GM12878 (cell line): Measurements from ENCODE around the gene SPIB. TPM values are rescaled to one million over a fixed set of nuclear protein-coding genes. Genes with fewer than 3 reads are reported as not detected.

ENCODE experiments used
- ATAC-seq: fragments of 200-7000 bp; cut with Tn5 transposase; 3 replicates; pipeline ENCODE4 v1.9.1; 2020; ENCODE audit warnings: mild to moderate bottlenecking, moderate library complexity
- BruUV-seq: library from RNA; stranded (reverse); fragments of 400-500 nt; replicated peaks from 2 replicates; lab custom pipeline; 2021; lab: Mats Ljungman, UMichigan
- CTCF ChIA-PET: fragments of 300-600 bp; sonication (Branson Sonifier 250); formaldehyde crosslinking; extraction: SDS; loops from one replicate; lab custom pipeline; 2021; ENCODE audit warnings: inconsistent platforms; lab: Yijun Ruan, JAX
- POLR2A ChIA-PET: fragments of 350-600 bp; formaldehyde crosslinking; extraction: SDS; loops from one replicate; lab custom pipeline; 2021; ENCODE audit warnings: inconsistent platforms; lab: Charles Lee
- RAD21 ChIA-PET: fragments of 300-600 bp; sonication (Branson Sonifier 250); formaldehyde crosslinking; loops from one replicate; lab custom pipeline; 2023; ENCODE audit warnings: antibody characterized with exemption; ENCODE audit not compliant: unreplicated experiment; lab: Charles Lee
- SMC1A ChIA-PET: fragments of 300-600 bp; sonication (Branson Sonifier 250); formaldehyde crosslinking; loops from one replicate; lab custom pipeline; 2023; ENCODE audit not compliant: unreplicated experiment, uncharacterized antibody; lab: Charles Lee
- DNase-seq: peaks from one replicate; pipeline ENCODE4 v3.0.0-alpha.2; 2011; ENCODE audit warnings: low read depth, low spot score
- FAIRE-seq: peaks from 3 replicates; lab custom pipeline; 2011; peaks lifted over from hg19 to GRCh38; lab: Jason Lieb, UNC
- H2AFZ ChIP-seq: 2 replicates; pipeline ENCODE4 v1.6.0; 2011; ENCODE audit warnings: low read depth, low read length, control low read depth; ENCODE audit not compliant: control insufficient read depth
- H3K27ac ChIP-seq: 2 replicates; pipeline ENCODE4 v1.5.1; 2011; ENCODE audit warnings: control low read depth; ENCODE audit not compliant: control insufficient read depth, insufficient read depth
- H3K27me3 ChIP-seq, 2 experiments: replicated peaks in 1 of 2; 2 replicates each; pipeline versions ENCODE4 v1.6.0 to v1.6.1; 2011; ENCODE audit warnings: low read length in 1 of 2; ENCODE audit not compliant: control insufficient read depth in 2 of 2, insufficient read depth in 2 of 2
- H3K36me3 ChIP-seq, 2 experiments: 2 replicates each; pipeline ENCODE4 v1.5.1; 2011; ENCODE audit warnings: low read length in 1 of 2; ENCODE audit not compliant: control insufficient read depth in 2 of 2, insufficient read depth in 2 of 2
- H3K4me1 ChIP-seq: 2 replicates; pipeline ENCODE4 v1.6.1; 2011; ENCODE audit warnings: mild to moderate bottlenecking, low read length, moderate library complexity, mixed read lengths; ENCODE audit not compliant: control insufficient read depth, insufficient read depth
- H3K4me2 ChIP-seq: 2 replicates; pipeline ENCODE4 v1.6.0; 2011; ENCODE audit warnings: control low read depth; ENCODE audit not compliant: control insufficient read depth, insufficient read depth
- H3K4me3 ChIP-seq: fragments of 200-600 bp; sonication (generic); 2 replicates; pipeline ENCODE4 v1.5.1; 2016
- H3K79me2 ChIP-seq: 2 replicates; pipeline ENCODE4 v1.6.0; 2011; ENCODE audit warnings: low read length; ENCODE audit not compliant: control insufficient read depth, insufficient read depth
- H3K9ac ChIP-seq: 2 replicates; pipeline ENCODE4 v1.8.0; 2011; ENCODE audit warnings: low read length, control low read depth, mixed read lengths; ENCODE audit not compliant: control insufficient read depth, insufficient read depth
- H3K9me3 ChIP-seq: replicated peaks from 3 replicates; pipeline ENCODE4 v1.5.1; 2011; ENCODE audit warnings: mild to moderate bottlenecking, low read length; ENCODE audit not compliant: control insufficient read depth, insufficient read depth
- H4K20me1 ChIP-seq: 2 replicates; pipeline ENCODE4 v1.6.0; 2011; ENCODE audit not compliant: control insufficient read depth, insufficient read depth
- MEF2B ChIP-seq: fragments of 450-650 bp; IDR thresholded peaks from 2 replicates; pipeline ENCODE4 v1.6.1; 2018; ENCODE audit warnings: mild to moderate bottlenecking, moderate library complexity; ENCODE audit not compliant: partially characterized antibody, poor library complexity, severe bottlenecking
- NFYA ChIP-seq: IDR thresholded peaks from 2 replicates; pipeline ENCODE4 v1.6.1; 2011; ENCODE audit warnings: low read depth, mild to moderate bottlenecking, low read length, improper control_type of control experiment, borderline replicate concordance
- NR2F1 ChIP-seq: fragments of 450-650 bp; conservative IDR thresholded peaks from 2 replicates; pipeline ENCODE4 v1.6.1; 2017; ENCODE audit warnings: mild to moderate bottlenecking
- WGBS: methylation state at CpG from one replicate; pipeline ENCODE4 v1.1.6; 2016; ENCODE audit warnings: low lambda C conversion rate; ENCODE audit not compliant: insufficient replicate concordance, insufficient coverage; ENCODE audit errors: missing lambda C conversion rate; 5-methylcytosine and 5-hydroxymethylcytosine counted together
- in situ Hi-C: fragments of 300-500 bp; cut with MboI; formaldehyde crosslinking; loops from 9 replicates; pipeline ENCODE4 v1.14.3; 2018; ENCODE audit warnings: mixed read lengths
- intact Hi-C: fragments of 100-400 bp; cut with micrococcal nuclease; formaldehyde crosslinking; loops from one replicate; pipeline ENCODE4 v1.14.2; 2022; ENCODE audit not compliant: unreplicated experiment
- polyA plus RNA-seq, 11 experiments: library from polyadenylated mRNA; depleted of rRNA in 4 of 11; unstranded in 6 of 11; stranded (reverse) in 5 of 11; fragments of >200 nt; fragmentation: Nextera tagmentation in 4 of 11; fragmentation: Illumina TruSeq in 1 of 11; extraction: Ambion mirVana in 4 of 11; extraction: Trizol in 1 of 11; gene quantifications; 1 replicate in 1 of 11; 2 replicates in 10 of 11; pipeline versions ENCODE4 v1.2.1 to v1.2.3, GENCODE V29; 2011 to 2016; ENCODE audit warnings: inconsistent platforms in 2 of 11, missing spikeins in 2 of 11, low read depth in 1 of 11
- total RNA-seq, 4 experiments: library from RNA; depleted of rRNA in 3 of 4; stranded (reverse); fragments of >200 nt in 3 of 4; fragmentation: Illumina TruSeq in 1 of 4; extraction: Trizol in 1 of 4; gene quantifications; 2 replicates each; pipeline versions ENCODE4 v1.2.1 to v1.2.3, GENCODE V29; 2013 to 2021
- TF ChIP-seq, protein P1 (sequence below): fragments of 450-650 bp; conservative IDR thresholded peaks from 2 replicates; pipeline ENCODE4 v1.6.1; 2017; ENCODE audit warnings: mild to moderate bottlenecking, moderate library complexity
- TF ChIP-seq, protein P2 (sequence below): IDR thresholded peaks from 2 replicates; pipeline ENCODE4 v1.6.1; 2012; ENCODE audit warnings: low read depth, low read length, improper control_type of control experiment
- TF ChIP-seq, protein P3 (sequence below): fragments of 450-650 bp; IDR thresholded peaks from 2 replicates; pipeline ENCODE4 v1.6.1; 2017; ENCODE audit warnings: mild to moderate bottlenecking, moderate library complexity
- TF ChIP-seq, protein P4 (sequence below): fragments of 150-350 bp; IDR thresholded peaks from 2 replicates; pipeline ENCODE4 v1.6.1; 2016; ENCODE audit warnings: low read depth, low read length

Gene SPIB
- total and polyA plus RNA-seq, 10 of the 15 experiments (the other 5 are each of a cell fraction or from before 2014, with no cell fraction given), result 3.5 to 123 (median 56.0) TPM

DNA sequence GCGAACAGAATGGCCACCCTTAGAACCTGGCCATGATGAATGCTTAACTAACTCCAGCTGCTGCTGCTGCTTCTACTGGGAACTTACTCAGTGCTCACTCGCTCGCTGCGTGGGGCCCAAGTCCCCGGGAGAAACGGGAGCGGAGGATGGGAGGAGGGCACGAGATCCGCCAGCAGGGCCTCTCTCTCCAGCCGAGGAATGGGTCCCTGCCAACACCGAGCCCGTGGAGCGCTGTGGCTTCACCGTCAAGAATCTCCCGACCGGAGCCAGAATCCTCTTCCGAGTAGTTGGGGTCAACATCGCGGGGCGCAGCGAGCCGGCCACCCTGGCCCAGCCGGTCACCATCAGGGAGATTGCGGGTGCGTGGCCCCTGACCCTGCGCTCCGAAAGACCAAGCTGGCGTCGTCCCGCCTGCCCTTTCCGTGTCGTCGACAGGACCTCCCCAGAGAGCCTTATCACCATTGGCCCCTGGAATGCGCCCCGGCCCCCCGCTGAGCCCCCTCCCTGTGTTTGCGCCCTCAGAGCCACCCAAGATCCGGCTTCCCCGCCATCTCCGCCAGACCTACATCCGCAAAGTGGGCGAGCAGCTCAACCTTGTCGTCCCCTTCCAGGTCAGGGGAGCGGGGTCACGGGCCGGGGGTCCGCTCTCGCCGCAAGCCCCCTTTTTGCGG, 39.8 kb downstream of the SPIB start (continued):
- TF ChIP-seq, protein P1, sequence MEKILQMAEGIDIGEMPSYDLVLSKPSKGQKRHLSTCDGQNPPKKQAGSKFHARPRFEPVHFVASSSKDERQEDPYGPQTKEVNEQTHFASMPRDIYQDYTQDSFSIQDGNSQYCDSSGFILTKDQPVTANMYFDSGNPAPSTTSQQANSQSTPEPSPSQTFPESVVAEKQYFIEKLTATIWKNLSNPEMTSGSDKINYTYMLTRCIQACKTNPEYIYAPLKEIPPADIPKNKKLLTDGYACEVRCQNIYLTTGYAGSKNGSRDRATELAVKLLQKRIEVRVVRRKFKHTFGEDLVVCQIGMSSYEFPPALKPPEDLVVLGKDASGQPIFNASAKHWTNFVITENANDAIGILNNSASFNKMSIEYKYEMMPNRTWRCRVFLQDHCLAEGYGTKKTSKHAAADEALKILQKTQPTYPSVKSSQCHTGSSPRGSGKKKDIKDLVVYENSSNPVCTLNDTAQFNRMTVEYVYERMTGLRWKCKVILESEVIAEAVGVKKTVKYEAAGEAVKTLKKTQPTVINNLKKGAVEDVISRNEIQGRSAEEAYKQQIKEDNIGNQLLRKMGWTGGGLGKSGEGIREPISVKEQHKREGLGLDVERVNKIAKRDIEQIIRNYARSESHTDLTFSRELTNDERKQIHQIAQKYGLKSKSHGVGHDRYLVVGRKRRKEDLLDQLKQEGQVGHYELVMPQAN, result no peak
- TF ChIP-seq MEF2B, result no peak
- no peak for TF ChIP-seq NR2F1
- no peak for TF ChIP-seq NFYA
- TF ChIP-seq, protein P2, sequence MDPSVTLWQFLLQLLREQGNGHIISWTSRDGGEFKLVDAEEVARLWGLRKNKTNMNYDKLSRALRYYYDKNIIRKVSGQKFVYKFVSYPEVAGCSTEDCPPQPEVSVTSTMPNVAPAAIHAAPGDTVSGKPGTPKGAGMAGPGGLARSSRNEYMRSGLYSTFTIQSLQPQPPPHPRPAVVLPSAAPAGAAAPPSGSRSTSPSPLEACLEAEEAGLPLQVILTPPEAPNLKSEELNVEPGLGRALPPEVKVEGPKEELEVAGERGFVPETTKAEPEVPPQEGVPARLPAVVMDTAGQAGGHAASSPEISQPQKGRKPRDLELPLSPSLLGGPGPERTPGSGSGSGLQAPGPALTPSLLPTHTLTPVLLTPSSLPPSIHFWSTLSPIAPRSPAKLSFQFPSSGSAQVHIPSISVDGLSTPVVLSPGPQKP, result no peak

DNA sequence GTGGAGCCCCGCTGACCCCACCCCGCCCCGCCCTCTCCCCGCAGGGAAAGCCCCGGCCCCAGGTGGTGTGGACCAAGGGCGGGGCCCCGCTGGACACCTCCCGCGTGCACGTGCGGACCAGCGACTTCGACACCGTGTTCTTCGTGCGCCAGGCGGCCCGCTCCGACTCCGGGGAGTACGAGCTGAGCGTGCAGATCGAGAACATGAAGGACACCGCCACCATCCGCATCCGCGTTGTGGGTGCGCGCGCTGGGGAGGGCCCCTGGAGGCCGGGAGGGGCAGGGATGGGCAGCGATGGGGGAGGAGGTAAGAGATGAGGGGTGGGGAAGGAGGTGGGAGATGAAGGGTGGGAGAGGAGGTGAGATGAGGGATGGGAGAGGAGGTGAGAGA, 40.3 kb downstream of the SPIB start:
- in situ Hi-C loops (no loop called here), intact Hi-C loops (no loop called here)
- SMC1A ChIA-PET, result interaction anchor here (1.2 kb wide), 1 partner anchor 91 kb away, joined by 4 read pairs; no protein-coding TSS in a partner anchor
- RAD21 ChIA-PET, result no interaction called here
- DNase-seq, result no peak
- Histone ChIP-seq H3K9ac (no peak overlapping the region), H3K9me3 (no peaks in the 10 kb centered on the region), H3K27ac (no peak overlapping the region), H2AFZ (no peak overlapping the region), H3K79me2 (no peaks in the 10 kb centered on the region), H3K4me3 (no peak overlapping the region), H3K27me3 (no peaks in the 10 kb centered on the region), H3K4me2 (no peak overlapping the region), H3K36me3 (no peaks in the 10 kb centered on the region), H3K4me1 (peaks cover 20% of the 10 kb centered on the region), H4K20me1 (no peaks in the 10 kb centered on the region)
- POLR2A ChIA-PET, result no interaction called here
- TF ChIP-seq NR2F1 (no peak), MEF2B (no peak)
- TF ChIP-seq, protein P3, sequence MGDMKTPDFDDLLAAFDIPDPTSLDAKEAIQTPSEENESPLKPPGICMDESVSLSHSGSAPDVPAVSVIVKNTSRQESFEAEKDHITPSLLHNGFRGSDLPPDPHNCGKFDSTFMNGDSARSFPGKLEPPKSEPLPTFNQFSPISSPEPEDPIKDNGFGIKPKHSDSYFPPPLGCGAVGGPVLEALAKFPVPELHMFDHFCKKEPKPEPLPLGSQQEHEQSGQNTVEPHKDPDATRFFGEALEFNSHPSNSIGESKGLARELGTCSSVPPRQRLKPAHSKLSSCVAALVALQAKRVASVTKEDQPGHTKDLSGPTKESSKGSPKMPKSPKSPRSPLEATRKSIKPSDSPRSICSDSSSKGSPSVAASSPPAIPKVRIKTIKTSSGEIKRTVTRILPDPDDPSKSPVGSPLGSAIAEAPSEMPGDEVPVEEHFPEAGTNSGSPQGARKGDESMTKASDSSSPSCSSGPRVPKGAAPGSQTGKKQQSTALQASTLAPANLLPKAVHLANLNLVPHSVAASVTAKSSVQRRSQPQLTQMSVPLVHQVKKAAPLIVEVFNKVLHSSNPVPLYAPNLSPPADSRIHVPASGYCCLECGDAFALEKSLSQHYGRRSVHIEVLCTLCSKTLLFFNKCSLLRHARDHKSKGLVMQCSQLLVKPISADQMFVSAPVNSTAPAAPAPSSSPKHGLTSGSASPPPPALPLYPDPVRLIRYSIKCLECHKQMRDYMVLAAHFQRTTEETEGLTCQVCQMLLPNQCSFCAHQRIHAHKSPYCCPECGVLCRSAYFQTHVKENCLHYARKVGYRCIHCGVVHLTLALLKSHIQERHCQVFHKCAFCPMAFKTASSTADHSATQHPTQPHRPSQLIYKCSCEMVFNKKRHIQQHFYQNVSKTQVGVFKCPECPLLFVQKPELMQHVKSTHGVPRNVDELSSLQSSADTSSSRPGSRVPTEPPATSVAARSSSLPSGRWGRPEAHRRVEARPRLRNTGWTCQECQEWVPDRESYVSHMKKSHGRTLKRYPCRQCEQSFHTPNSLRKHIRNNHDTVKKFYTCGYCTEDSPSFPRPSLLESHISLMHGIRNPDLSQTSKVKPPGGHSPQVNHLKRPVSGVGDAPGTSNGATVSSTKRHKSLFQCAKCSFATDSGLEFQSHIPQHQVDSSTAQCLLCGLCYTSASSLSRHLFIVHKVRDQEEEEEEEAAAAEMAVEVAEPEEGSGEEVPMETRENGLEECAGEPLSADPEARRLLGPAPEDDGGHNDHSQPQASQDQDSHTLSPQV, result no peak
- TF ChIP-seq, protein P4, sequence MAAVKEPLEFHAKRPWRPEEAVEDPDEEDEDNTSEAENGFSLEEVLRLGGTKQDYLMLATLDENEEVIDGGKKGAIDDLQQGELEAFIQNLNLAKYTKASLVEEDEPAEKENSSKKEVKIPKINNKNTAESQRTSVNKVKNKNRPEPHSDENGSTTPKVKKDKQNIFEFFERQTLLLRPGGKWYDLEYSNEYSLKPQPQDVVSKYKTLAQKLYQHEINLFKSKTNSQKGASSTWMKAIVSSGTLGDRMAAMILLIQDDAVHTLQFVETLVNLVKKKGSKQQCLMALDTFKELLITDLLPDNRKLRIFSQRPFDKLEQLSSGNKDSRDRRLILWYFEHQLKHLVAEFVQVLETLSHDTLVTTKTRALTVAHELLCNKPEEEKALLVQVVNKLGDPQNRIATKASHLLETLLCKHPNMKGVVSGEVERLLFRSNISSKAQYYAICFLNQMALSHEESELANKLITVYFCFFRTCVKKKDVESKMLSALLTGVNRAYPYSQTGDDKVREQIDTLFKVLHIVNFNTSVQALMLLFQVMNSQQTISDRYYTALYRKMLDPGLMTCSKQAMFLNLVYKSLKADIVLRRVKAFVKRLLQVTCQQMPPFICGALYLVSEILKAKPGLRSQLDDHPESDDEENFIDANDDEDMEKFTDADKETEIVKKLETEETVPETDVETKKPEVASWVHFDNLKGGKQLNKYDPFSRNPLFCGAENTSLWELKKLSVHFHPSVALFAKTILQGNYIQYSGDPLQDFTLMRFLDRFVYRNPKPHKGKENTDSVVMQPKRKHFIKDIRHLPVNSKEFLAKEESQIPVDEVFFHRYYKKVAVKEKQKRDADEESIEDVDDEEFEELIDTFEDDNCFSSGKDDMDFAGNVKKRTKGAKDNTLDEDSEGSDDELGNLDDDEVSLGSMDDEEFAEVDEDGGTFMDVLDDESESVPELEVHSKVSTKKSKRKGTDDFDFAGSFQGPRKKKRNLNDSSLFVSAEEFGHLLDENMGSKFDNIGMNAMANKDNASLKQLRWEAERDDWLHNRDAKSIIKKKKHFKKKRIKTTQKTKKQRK, result no peak
- CTCF ChIA-PET, result no interaction called here
- no peak for ATAC-seq
- 93% methylated on average over 19 of the region's 32 CpGs for WGBS
- no peak for FAIRE-seq
- BruUV-seq, result no TSS peak
